Suppressor macrophage (primary cell): ENCODE results near the gene FHIT.
"Not testable (repeated sequence)": the region's sequence is repeated elsewhere in the genome, so short reads cannot be mapped to it uniquely, and the experiment has no call there.

Source experiments
- DNase-seq, 4 experiments: peaks; one replicate each; pipeline ENCODE4 v3.0.0-alpha.2; 2020 to 2022

The FHIT gene

GRCh38 chr3:60696428-60697125 lies 554.7 kb downstream of the FHIT start:
- no peak for DNase-seq

- no peak for DNase-seq
Observed at GRCh38 chr3:60675424-60675823, 575.8 kb downstream of the FHIT start.

GRCh38 chr3:60674870-60675269 lies 576.4 kb downstream of the FHIT start:
- DNase-seq: no peak

- no peak for DNase-seq
Observed at GRCh38 chr3:60673123-60673522, 578.1 kb downstream of the FHIT start.

DNA sequence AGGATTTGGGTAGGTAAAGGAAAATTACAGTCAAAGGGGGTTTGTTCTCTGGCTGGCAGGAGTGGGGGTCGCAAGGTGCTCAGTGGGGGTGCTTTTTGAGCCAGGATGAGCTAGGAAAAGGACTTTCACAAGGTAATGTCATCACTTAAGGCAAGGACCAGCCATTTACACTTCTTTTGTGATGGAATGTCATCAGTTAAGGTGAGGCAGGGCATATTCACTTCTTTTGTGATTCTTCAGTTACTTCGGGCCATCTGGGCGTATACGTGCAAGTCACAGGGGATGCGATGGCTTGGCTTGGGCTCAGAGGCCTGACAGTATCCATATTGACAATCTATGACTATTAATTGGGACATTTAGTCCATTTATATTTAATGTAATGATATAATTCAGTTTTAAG lies 578.9 kb downstream of the FHIT start:
- DNase-seq: not testable (repeated sequence)

GRCh38 chr3:60669636-60670035 lies 581.6 kb downstream of the FHIT start:
- no peak for DNase-seq

- DNase-seq: no peak
Observed at GRCh38 chr3:60660026-60660425, 591.2 kb downstream of the FHIT start.

GRCh38 chr3:60659098-60659497 lies 592.2 kb downstream of the FHIT start:
- no peak for DNase-seq

- no peak for DNase-seq
Observed at GRCh38 chr3:60657972-60658371, 593.3 kb downstream of the FHIT start.

- DNase-seq: no peak
Observed at GRCh38 chr3:60652829-60653228, 598.4 kb downstream of the FHIT start.

DNA sequence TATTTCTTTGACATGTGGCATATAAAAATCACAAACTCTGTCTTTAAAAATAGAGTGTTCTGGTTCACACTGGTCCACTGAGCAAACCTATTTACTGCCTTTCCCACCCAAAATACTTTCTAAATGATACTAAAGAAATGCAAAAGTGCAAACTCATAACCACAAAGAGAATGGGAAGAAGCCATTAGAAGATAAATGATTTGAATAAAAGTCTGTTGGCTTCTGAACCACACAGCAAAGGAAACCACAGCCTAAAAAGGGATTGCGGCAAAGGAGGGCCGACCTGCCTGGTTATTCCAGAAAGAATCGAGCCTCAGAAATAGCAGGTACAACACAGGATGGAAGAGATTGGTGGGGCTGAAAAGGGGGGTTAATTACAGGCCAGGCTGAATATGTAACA lies 599.5 kb downstream of the FHIT start:
- DNase-seq: no peak

DNA sequence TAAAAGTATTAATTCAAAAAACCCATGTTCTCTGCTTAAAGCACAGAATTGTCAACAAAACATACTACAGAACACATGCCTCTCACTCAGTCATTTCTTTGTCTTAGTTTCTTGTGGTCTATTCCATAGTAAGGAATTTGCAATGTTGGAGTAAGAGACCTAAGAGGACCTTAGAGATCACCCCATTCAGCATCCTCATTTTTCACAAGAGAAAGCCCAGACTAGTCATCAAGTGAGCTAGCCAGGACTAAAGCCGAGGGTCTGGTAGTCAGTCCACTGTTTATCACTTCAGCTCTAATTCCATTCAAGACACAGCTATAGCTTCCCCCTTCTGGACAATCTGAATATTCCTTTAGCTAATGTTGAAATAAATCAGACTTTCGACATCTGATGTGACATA lies 601.1 kb downstream of the FHIT start:
- no peak for DNase-seq

- no peak for DNase-seq
Observed at GRCh38 chr3:60645801-60646200, 605.5 kb downstream of the FHIT start.

GRCh38 chr3:60643831-60644230 lies 607.4 kb downstream of the FHIT start:
- peak in 1 of 4 experiments; percentile 2 for DNase-seq

- no peak for DNase-seq
Observed at GRCh38 chr3:60641354-60641753, 609.9 kb downstream of the FHIT start.

DNA sequence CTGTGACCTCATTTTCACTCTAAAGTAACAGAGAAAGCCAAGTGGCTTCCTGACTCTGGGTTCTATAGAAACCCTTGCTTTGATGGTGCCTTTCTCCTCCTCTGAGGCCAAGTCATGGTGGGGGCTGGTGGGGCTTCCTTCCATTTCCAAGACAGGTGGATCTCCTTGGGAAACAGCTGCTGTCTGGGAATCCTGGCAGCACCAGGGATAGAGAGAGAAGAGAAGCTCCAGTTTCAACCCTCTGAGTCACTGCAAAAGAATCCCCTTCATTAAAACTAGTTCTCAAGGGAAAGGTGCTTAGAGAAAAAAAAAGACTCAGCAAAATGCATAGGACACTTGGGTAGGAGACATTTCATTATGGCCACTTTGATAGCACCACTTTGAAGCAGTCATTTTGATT lies 614.4 kb downstream of the FHIT start:
- no peak for DNase-seq

- DNase-seq: no peak
Observed at GRCh38 chr3:60633644-60634043, 617.6 kb downstream of the FHIT start.

DNA sequence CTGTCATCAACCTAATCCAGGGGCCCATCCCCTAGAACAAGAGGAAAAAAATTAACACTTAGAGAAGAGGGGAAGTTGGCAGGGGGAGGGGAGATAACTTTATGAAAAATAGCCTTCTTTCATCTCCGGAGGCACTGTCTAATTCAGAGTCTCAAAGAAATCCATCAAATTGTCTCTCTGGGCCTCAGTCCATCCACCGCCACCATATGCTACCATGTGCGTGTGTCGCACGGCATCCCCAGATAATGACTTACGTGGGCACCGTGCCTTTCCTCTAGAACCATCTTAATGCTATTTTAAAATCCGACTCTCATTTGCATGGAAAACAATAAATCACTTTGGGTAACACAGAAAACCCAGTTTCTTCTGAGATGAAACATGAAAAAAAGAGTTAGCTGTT lies 619.7 kb downstream of the FHIT start:
- DNase-seq: no peak

GRCh38 chr3:60630953-60631352 lies 620.3 kb downstream of the FHIT start:
- DNase-seq: no peak

GRCh38 chr3:60629816-60630215 lies 621.4 kb downstream of the FHIT start:
- DNase-seq: no peak

DNA sequence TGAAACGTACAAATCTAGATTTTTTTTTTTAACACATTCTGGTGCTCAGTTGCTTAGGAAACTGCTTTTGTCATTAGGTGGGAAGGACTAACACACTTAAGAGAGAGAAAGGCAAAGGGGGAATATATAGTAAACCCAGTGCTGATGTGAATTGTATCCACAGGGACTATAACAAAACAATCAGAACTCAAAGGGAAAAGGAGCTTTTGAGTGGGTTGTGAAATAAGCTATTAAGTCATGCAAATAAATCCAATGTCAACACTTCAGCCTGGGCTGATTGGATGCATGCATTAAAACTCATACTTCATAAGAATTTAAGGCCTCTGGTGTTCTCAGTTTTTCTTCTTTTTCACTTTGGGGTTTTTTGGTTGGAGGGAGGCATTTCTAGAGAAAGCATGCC lies 628.9 kb downstream of the FHIT start:
- no peak for DNase-seq

- DNase-seq: no peak
Observed at GRCh38 chr3:60617188-60617587, 634.1 kb downstream of the FHIT start.

GRCh38 chr3:60613769-60614303 lies 637.4 kb downstream of the FHIT start:
- no peak for DNase-seq

DNA sequence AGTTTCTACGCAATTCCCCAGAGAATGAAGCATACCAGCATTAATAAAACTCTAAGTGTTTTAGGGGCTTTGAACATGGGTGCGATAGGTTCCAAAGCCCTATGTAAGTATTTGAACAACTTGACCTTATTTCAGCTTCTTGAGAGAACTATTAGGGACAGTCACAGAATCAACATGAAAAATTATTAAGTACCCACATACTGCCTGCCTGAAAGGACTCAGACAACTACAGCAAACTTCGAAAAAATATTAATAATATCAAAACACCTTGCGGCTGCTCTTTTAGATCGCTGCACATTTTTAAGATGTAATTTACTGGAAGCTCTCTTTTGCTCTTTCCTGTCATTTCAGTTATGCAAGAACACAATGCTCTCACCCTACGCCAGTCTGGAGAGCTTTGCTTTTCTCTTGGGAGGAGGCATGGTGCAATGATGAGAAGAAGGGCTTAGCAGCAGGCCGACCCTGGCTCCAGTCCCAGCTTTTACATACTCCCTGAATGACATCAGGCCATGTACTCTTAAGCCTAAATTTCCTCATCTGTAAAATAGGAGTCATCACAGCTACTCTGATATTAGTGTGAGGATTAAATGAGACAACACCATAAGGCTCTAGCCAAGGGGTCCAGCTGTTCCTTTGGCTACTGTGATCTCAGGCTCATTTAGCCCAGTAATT lies 640.7 kb downstream of the FHIT start:
- DNase-seq: no peak
